ENCODE results near the gene CNTN4. TPM values are rescaled to one million over a fixed set of nuclear protein-coding genes. Genes with fewer than 3 reads are reported as not detected.

CNTN4 gene
- total RNA-seq, 1 donor from 2014 or later: 5.2 TPM

- Histone ChIP-seq H3K79me2 (ENCODE audit: low read depth) (no peaks in the 10 kb centered on the region), H3K4me1 (no peaks in the 10 kb centered on the region), H2AFZ (replicated peaks) (no peak overlapping the region), H3K27ac (no peak overlapping the region), H3K36me3 (no peaks in the 10 kb centered on the region), H4K20me1 (ENCODE audit: low read depth) (no peaks in the 10 kb centered on the region), H3K27me3 (no peaks in the 10 kb centered on the region), H3K9me3 (ENCODE audit: low read depth) (no peaks in the 10 kb centered on the region), H3K4me2 (no peak overlapping the region), H3K9ac (no peak overlapping the region), H3F3A (ENCODE audit: low read depth) (no peaks in the 10 kb centered on the region), H3K4me3 (no peak overlapping the region)
- TF ChIP-seq EZH2 (IDR thresholded peaks at IDR 0.05): no peak
- Mint-ChIP-seq H3K27ac (no peak overlapping the region), H3K4me1 (no peaks in the 10 kb centered on the region), H3K4me3 (no peak overlapping the region), H3K27me3 (ENCODE audit: insufficient read depth, low read depth) (no peaks in the 10 kb centered on the region), H3K36me3 (peaks cover 2% of the 10 kb centered on the region), H3K9me3 (no peaks in the 10 kb centered on the region)
- DNase-seq (ENCODE audit: low spot score): no peak
Observed at GRCh38 chr3:2535206-2535605, 436.5 kb downstream of the CNTN4 start.

- Mint-ChIP-seq H3K4me1 (no peaks in the 10 kb centered on the region), H3K27ac (no peak overlapping the region), H3K27me3 (ENCODE audit: insufficient read depth, low read depth) (no peaks in the 10 kb centered on the region), H3K9me3 (no peaks in the 10 kb centered on the region), H3K36me3 (peaks cover 1% of the 10 kb centered on the region), H3K4me3 (no peak overlapping the region)
- Histone ChIP-seq H3K36me3 (no peaks in the 10 kb centered on the region), H3K4me3 (no peak overlapping the region), H3K79me2 (ENCODE audit: low read depth) (no peaks in the 10 kb centered on the region), H3K4me2 (no peak overlapping the region), H3K27me3 (no peaks in the 10 kb centered on the region), H2AFZ (replicated peaks) (no peak overlapping the region), H3F3A (ENCODE audit: low read depth) (no peaks in the 10 kb centered on the region), H4K20me1 (ENCODE audit: low read depth) (no peaks in the 10 kb centered on the region), H3K9me3 (ENCODE audit: low read depth) (no peaks in the 10 kb centered on the region), H3K4me1 (no peaks in the 10 kb centered on the region), H3K27ac (no peak overlapping the region), H3K9ac (no peak overlapping the region)
- no peak for TF ChIP-seq EZH2phosphoT487 (IDR thresholded peaks at IDR 0.05)
- TF ChIP-seq CTCF (IDR thresholded peaks at IDR 0.05): no peak
- TF ChIP-seq EZH2 (IDR thresholded peaks at IDR 0.05): no peak
- DNase-seq (ENCODE audit: low spot score): no peak
Observed at GRCh38 chr3:2536575-2536974, 437.9 kb downstream of the CNTN4 start.

DNA sequence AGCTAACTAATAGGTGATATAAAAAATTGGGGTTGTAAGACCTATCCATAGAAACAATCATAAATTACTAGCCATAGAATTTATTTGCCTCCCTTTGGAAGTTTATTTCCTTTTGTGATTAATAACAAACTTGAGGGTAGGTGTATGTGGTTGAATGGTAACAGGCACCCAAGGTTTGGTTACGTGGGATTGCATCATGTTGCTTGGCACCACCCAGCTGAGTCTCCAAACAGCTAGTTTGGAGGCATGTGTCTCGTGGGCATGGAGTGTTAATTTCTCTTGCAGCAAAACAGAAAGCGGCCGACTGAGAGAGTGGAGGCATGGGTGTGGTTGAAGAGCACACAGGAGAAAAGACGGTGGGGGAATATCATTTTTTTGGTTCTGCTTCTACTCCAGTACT, 441.4 kb downstream of the CNTN4 start:
- no peak overlapping the region for H3K27ac Mint-ChIP-seq
- H3K4me2 ChIP-seq: no peak overlapping the region

More for the DNA sequence above, 441.4 kb downstream of the CNTN4 start:
- no peaks in the 10 kb centered on the region for H3F3A ChIP-seq (ENCODE audit: low read depth)
- TF ChIP-seq EZH2phosphoT487 (IDR thresholded peaks at IDR 0.05) (no peak), CTCF (IDR thresholded peaks at IDR 0.05) (no peak), EZH2 (IDR thresholded peaks at IDR 0.05) (no peak)
- no peak overlapping the region for H3K27ac ChIP-seq
- H4K20me1 ChIP-seq (ENCODE audit: low read depth): no peaks in the 10 kb centered on the region
- H3K79me2 ChIP-seq (ENCODE audit: low read depth): no peaks in the 10 kb centered on the region
- no peaks in the 10 kb centered on the region for H3K36me3 ChIP-seq
- peaks cover 6% of the 10 kb centered on the region for H3K4me1 Mint-ChIP-seq
- H3K4me3 Mint-ChIP-seq: no peak overlapping the region
- H3K9ac ChIP-seq: no peak overlapping the region
- H3K36me3 Mint-ChIP-seq: peaks cover 1% of the 10 kb centered on the region
- H3K4me1 ChIP-seq: no peaks in the 10 kb centered on the region
- no peak overlapping the region for H3K4me3 ChIP-seq
- DNase-seq (ENCODE audit: low spot score): no peak
- peaks cover 5% of the 10 kb centered on the region for H3K27me3 Mint-ChIP-seq (ENCODE audit: insufficient read depth, low read depth)
- peaks cover 5% of the 10 kb centered on the region for H3K9me3 Mint-ChIP-seq
- no peak overlapping the region for H2AFZ ChIP-seq (replicated peaks)
- no peaks in the 10 kb centered on the region for H3K9me3 ChIP-seq (ENCODE audit: low read depth)
- H3K27me3 ChIP-seq: no peaks in the 10 kb centered on the region
